ENCODE measurements around the gene HILPDA. TPM values are rescaled to one million over a fixed set of nuclear protein-coding genes. Genes with fewer than 3 reads are reported as not detected.

HILPDA gene
- total and polyA plus RNA-seq, 9 of the 15 experiments (the other 6 are each of a cell fraction or from before 2014, with no cell fraction given): 8.3 to 71.8 (median 23.5) TPM

DNA sequence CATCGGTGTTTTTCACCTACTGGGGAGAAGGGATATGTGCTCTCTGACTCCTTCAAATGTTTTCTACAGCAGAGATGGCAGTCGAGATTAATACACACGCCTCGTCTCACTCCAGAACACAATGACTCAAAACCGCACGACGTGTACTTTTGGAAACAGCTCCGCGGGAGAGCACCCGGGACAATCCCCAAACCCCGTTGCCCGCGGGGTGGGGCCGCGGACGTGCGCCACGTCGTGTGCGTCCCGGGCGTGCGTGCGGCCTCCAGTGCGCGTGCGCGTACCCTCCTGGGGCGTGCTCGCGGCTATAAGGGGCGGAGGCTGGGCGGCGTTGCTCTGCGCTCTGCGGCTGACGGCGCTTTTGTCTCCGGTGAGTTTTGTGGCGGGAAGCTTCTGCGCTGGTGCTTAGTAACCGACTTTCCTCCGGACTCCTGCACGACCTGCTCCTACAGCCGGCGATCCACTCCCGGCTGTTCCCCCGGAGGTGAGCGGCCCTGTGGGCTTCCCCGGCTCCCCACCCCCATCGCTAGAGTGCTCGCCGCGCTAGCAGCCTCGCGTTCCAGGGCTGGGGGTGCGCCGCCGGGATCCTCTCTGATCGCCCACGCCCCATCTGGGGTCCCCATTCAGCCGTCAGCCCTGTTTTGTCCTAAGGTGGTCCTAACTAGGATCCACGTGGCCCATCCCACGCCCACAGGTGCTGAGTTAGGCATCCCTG, at the start of gene HILPDA (continued):
- TF ChIP-seq, protein P1, sequence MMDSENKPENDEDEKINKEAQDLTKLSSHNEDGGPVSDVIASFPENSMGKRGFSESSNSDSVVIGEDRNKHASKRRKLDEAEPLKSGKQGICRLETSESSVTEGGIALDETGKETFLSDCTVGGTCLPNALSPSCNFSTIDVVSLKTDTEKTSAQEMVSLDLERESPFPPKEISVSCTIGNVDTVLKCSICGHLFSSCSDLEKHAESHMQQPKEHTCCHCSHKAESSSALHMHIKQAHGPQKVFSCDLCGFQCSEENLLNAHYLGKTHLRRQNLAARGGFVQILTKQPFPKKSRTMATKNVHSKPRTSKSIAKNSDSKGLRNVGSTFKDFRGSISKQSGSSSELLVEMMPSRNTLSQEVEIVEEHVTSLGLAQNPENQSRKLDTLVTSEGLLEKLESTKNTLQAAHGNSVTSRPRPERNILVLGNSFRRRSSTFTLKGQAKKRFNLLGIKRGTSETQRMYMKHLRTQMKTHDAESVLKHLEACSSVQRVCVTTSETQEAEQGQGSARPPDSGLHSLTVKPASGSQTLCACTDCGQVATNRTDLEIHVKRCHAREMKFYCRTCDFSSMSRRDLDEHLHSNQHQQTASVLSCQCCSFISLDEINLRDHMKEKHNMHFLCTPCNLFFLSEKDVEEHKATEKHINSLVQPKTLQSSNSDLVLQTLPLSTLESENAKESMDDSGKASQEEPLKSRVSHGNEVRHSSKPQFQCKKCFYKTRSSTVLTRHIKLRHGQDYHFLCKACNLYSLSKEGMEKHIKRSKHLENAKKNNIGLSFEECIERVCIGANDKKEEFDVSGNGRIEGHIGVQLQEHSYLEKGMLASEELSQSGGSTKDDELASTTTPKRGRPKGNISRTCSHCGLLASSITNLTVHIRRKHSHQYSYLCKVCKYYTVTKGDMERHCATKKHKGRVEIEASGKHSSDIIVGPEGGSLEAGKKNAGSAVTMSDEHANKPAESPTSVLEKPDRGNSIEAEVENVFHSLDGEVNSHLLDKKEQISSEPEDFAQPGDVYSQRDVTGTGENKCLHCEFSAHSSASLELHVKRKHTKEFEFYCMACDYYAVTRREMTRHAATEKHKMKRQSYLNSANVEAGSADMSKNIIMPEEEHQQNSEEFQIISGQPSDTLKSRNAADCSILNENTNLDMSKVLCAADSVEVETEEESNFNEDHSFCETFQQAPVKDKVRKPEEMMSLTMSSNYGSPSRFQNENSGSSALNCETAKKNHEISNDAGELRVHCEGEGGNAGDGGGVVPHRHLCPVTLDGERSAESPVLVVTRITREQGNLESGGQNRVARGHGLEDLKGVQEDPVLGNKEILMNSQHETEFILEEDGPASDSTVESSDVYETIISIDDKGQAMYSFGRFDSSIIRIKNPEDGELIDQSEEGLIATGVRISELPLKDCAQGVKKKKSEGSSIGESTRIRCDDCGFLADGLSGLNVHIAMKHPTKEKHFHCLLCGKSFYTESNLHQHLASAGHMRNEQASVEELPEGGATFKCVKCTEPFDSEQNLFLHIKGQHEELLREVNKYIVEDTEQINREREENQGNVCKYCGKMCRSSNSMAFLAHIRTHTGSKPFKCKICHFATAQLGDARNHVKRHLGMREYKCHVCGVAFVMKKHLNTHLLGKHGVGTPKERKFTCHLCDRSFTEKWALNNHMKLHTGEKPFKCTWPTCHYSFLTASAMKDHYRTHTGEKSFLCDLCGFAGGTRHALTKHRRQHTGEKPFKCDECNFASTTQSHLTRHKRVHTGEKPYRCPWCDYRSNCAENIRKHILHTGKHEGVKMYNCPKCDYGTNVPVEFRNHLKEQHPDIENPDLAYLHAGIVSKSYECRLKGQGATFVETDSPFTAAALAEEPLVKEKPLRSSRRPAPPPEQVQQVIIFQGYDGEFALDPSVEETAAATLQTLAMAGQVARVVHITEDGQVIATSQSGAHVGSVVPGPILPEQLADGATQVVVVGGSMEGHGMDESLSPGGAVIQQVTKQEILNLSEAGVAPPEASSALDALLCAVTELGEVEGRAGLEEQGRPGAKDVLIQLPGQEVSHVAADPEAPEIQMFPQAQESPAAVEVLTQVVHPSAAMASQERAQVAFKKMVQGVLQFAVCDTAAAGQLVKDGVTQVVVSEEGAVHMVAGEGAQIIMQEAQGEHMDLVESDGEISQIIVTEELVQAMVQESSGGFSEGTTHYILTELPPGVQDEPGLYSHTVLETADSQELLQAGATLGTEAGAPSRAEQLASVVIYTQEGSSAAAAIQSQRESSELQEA (IDR thresholded peaks at IDR 0.05; ENCODE audit: low read depth): no peak
- peak; percentile 10; the same call in 1 of the 2 replicates for TF ChIP-seq NR1H2 (CRISPR knock-in tag; IDR thresholded peaks at IDR 0.05)
- TF ChIP-seq CBX1 (IDR thresholded peaks at IDR 0.05; ENCODE audit: low read depth): peak; percentile 40; the same call in 1 of the 2 replicates
- TF ChIP-seq, protein P2, sequence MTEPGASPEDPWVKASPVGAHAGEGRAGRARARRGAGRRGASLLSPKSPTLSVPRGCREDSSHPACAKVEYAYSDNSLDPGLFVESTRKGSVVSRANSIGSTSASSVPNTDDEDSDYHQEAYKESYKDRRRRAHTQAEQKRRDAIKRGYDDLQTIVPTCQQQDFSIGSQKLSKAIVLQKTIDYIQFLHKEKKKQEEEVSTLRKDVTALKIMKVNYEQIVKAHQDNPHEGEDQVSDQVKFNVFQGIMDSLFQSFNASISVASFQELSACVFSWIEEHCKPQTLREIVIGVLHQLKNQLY (CRISPR knock-in tag; conservative IDR thresholded peaks at IDR 0.05): no peak
- peak; percentile 91 for TF ChIP-seq BHLHE40 (IDR thresholded peaks at IDR 0.05; ENCODE audit: low read length)
- no peak for TF ChIP-seq XRCC3 (IDR thresholded peaks at IDR 0.05)
- TF ChIP-seq, protein P3, sequence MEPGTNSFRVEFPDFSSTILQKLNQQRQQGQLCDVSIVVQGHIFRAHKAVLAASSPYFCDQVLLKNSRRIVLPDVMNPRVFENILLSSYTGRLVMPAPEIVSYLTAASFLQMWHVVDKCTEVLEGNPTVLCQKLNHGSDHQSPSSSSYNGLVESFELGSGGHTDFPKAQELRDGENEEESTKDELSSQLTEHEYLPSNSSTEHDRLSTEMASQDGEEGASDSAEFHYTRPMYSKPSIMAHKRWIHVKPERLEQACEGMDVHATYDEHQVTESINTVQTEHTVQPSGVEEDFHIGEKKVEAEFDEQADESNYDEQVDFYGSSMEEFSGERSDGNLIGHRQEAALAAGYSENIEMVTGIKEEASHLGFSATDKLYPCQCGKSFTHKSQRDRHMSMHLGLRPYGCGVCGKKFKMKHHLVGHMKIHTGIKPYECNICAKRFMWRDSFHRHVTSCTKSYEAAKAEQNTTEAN (CRISPR knock-in tag; IDR thresholded peaks at IDR 0.05): 0 out of 2 replicates have a peak, but pooled peaks have one; percentile 33
- TF ChIP-seq GTF2A2 (tag; IDR thresholded peaks at IDR 0.05): no peak
- no peak for TF ChIP-seq SRSF3 (IDR thresholded peaks at IDR 0.05; ENCODE audit: insufficient read depth, low read length)
- TF ChIP-seq ZBTB7A (IDR thresholded peaks at IDR 0.05; ENCODE audit: borderline replicate concordance, control insufficient read depth, low read depth, low read length): no peak
- TF ChIP-seq KAT8 (IDR thresholded peaks at IDR 0.05; ENCODE audit: low read depth): no peak
- peak; percentile 100 for TF ChIP-seq CXXC5 (CRISPR knock-in tag; IDR thresholded peaks at IDR 0.05)
- TF ChIP-seq, protein P4, sequence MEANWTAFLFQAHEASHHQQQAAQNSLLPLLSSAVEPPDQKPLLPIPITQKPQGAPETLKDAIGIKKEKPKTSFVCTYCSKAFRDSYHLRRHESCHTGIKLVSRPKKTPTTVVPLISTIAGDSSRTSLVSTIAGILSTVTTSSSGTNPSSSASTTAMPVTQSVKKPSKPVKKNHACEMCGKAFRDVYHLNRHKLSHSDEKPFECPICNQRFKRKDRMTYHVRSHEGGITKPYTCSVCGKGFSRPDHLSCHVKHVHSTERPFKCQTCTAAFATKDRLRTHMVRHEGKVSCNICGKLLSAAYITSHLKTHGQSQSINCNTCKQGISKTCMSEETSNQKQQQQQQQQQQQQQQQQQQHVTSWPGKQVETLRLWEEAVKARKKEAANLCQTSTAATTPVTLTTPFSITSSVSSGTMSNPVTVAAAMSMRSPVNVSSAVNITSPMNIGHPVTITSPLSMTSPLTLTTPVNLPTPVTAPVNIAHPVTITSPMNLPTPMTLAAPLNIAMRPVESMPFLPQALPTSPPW (CRISPR knock-in tag; IDR thresholded peaks at IDR 0.05): peak; percentile 94
- no peak for TF ChIP-seq ATF1 (CRISPR knock-in tag; IDR thresholded peaks at IDR 0.05)
- TF ChIP-seq ATF1 (tag; IDR thresholded peaks at IDR 0.05): peak; percentile 92
- TF ChIP-seq ASH1L (IDR thresholded peaks at IDR 0.05; ENCODE audit: borderline replicate concordance, low read depth, partially characterized antibody): no peak
- no peak for TF ChIP-seq MCM5 (IDR thresholded peaks at IDR 0.05; ENCODE audit: low read depth)

All from K562 (cell line).